ENCODE measurements around the gene SLC35G4.
"Not testable (repeated sequence)": the region's sequence is repeated elsewhere in the genome, so short reads cannot be mapped to it uniquely, and the experiment has no call there.

SLC35G4 gene

GRCh38 chr18:11600321-11600720 lies 9.1 kb upstream of the SLC35G4 start:
- ChIA-PET CTCF (no interaction called here), POLR2A (no interaction called here)
- TF ChIP-seq CTCF (IDR thresholded peaks at IDR 0.05; ENCODE audit: insufficient read depth, low read length, missing control alignments): no peak
- no peak for DNase-seq (ENCODE audit: low read depth, low spot score)
- H3K4me3 ChIP-seq (ENCODE audit: low read depth, low read length): no peak overlapping the region

- CTCF ChIA-PET: no interaction called here
These were observed 1.5 kb upstream of the SLC35G4 start for GRCh38 chr18:11607906-11608305.

DNA sequence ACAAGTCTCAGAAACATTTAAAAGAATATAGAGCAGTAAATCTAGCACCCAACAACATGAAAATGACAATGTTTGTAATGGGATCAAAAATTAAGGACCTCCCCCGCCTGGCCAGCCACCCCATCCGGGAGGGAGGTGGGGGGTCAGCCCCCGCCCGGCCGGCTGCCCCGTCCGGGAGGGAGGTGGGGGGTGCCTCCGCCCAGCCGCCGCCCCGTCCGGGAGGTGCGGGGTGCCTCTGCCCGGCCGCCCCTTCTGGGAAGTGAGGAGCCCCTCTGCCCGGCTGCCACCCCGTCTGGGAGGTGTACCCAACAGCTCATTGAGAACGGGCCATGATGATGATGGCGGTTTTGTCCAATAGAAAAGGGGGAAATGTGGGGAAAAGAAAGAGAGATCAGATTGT lies 778 bp upstream of the SLC35G4 start:
- POLR2A ChIA-PET; CTCF ChIA-PET; H3K4me3 ChIP-seq (ENCODE audit: low read depth, low read length); DNase-seq (ENCODE audit: low read depth, low spot score): not testable (repeated sequence)

More at GRCh38 chr18:11607906-11608305, 1.5 kb upstream of the SLC35G4 start:
- POLR2A ChIA-PET: no interaction called here
- DNase-seq (ENCODE audit: low read depth, low spot score): no peak
- H3K4me3 ChIP-seq (ENCODE audit: low read depth, low read length): no peak overlapping the region
- TF ChIP-seq CTCF (IDR thresholded peaks at IDR 0.05; ENCODE audit: insufficient read depth, low read length, missing control alignments): no peak

DNA sequence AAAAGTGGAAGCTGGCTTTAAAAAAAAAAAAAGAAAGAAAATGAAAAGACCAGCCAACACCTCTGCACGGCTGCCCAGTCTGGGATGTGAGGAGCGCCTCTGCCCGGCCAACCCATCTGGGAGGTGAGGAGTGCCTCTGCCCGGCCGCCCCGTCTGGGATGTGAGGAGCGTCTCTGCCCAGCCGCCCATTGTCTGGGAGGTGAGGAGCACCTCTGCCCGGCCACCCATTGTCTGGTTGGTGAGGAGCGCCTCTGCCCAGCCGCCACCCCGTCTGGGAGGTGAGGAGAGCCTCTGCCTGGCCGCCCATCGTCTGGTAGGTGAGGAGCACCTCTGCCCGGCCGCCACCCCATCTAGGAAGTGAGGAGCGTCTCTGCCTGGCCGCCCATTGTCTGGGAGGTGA lies 3.7 kb downstream of the SLC35G4 start:
- H3K4me3 ChIP-seq (ENCODE audit: low read depth, low read length); POLR2A ChIA-PET; CTCF ChIA-PET; DNase-seq (ENCODE audit: low read depth, low spot score): not testable (repeated sequence)

GRCh38 chr18:11613611-11614010 lies 4.2 kb downstream of the SLC35G4 start:
- DNase-seq (ENCODE audit: low read depth, low spot score); POLR2A ChIA-PET; CTCF ChIA-PET; H3K4me3 ChIP-seq (ENCODE audit: low read depth, low read length): not testable (repeated sequence)

DNA sequence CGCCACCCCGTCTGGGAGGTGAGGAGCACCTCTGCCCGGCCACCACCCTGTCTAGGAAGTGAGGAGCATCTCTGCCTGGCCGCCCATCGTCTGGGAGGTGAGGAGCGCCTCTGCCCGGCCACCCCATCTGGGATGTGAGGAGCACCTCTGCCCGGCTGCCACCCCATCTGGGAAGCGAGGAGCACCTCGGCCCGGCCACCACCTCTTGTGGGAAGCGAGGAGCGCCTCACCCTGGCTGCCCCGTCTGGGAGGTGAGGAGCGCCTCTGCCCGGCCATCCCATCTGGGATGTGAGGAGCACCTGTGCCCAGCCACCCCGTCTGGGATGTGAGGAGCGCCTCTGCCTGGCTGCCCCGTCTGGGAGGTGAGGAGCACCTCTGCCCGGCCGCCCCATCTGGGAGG lies 4.6 kb downstream of the SLC35G4 start:
- DNase-seq (ENCODE audit: low read depth, low spot score); CTCF ChIA-PET; POLR2A ChIA-PET: not testable (repeated sequence)

GRCh38 chr18:11614981-11615380 lies 5.6 kb downstream of the SLC35G4 start:
- POLR2A ChIA-PET; DNase-seq (ENCODE audit: low read depth, low spot score); CTCF ChIA-PET; H3K4me3 ChIP-seq (ENCODE audit: low read depth, low read length): not testable (repeated sequence)

More for the DNA sequence above, 4.6 kb downstream of the SLC35G4 start:
- H3K4me3 ChIP-seq (ENCODE audit: low read depth, low read length): not testable (repeated sequence)

DNA sequence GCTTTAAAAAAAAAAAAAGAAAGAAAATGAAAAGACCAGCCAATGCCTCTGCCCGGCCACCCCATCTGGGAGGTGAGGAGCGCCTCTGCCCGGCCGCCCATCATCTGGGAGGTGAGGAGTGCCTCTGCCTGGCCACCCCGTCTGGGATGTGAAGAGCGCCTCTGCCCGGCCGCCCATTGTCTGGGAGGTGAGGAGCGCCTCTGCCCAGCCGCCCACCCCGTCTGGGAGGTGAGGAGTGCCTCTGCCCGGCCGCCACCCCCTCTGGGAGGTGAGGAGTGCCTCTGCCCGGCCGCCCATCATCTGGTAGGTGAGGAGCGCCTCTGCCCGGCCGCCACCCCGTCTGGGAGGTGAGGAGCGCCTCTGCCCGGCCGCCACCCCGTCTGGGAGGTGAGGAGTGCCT lies 37.9 kb downstream of the SLC35G4 start:
- POLR2A ChIA-PET; H3K4me3 ChIP-seq (ENCODE audit: low read depth, low read length); CTCF ChIA-PET; DNase-seq (ENCODE audit: low read depth, low spot score): not testable (repeated sequence)

DNA sequence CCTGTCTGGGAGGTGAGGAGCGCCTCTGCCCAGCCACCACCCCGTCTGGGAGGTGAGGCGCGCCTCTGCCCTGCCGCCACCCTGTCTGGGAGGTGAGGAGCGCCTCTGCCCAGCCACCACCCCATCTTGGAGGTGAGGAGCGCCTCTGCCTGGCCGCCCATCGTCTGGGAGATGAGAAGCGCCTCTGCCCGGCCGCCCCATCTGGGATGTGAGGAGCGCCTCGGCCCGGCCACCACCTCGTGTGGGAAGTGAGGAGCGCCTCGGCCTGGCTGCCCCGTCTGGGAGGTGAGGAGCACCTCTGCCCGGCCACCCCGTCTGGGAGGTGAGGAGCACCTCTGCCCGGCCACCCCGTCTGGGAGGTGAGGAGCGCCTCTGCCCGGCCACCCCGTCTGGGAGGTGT lies 38.4 kb downstream of the SLC35G4 start:
- CTCF ChIA-PET; H3K4me3 ChIP-seq (ENCODE audit: low read depth, low read length); DNase-seq (ENCODE audit: low read depth, low spot score); POLR2A ChIA-PET: not testable (repeated sequence)

GRCh38 chr18:11649839-11650238 lies 40.4 kb downstream of the SLC35G4 start:
- H3K4me3 ChIP-seq (ENCODE audit: low read depth, low read length): no peak overlapping the region
- CTCF ChIA-PET: no interaction called here
- POLR2A ChIA-PET: no interaction called here
- no peak for DNase-seq (ENCODE audit: low read depth, low spot score)
- TF ChIP-seq CTCF (IDR thresholded peaks at IDR 0.05; ENCODE audit: insufficient read depth, low read length, missing control alignments): no peak
